Measurements from ENCODE around the gene SLC1A1.
"Not testable (repeated sequence)": the region's sequence is repeated elsewhere in the genome, so short reads cannot be mapped to it uniquely, and the experiment has no call there.

Gene SLC1A1

DNA sequence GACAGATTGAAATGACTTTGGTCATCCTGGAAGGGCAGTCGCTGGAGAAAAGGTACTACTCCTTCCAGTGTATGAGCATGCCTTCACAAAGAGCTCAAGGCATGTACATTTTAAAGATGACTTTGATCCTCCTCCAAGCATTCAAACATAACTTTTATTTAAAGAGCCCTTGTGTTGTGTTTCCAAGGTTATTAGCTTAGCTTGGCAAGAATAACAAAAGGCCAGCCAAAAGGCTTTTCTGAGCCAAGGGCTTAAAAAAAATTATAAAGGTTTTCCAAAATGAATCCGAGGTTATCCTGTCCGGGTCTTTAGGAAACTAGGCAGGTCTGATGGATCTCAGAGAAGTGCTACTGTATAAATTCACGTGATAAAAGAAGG lies 100.8 kb downstream of the SLC1A1 start:
- no peak overlapping the region for H3K4me3 ChIP-seq (ENCODE audit: low read length)
- H3K9ac ChIP-seq (ENCODE audit: low read length) = no peak overlapping the region
- H3K27ac ChIP-seq (ENCODE audit: low read depth, low read length) = peak overlapping the region; percentile 78
- no peaks in the 10 kb centered on the region for H3K36me3 ChIP-seq (ENCODE audit: control insufficient read depth, insufficient read depth, low read length)
- H3K4me1 ChIP-seq (ENCODE audit: control insufficient read depth, insufficient read depth, low read length) = peaks cover 26% of the 10 kb centered on the region
- no peaks in the 10 kb centered on the region for H3K27me3 ChIP-seq (ENCODE audit: control insufficient read depth, insufficient read depth, low read length)

DNA sequence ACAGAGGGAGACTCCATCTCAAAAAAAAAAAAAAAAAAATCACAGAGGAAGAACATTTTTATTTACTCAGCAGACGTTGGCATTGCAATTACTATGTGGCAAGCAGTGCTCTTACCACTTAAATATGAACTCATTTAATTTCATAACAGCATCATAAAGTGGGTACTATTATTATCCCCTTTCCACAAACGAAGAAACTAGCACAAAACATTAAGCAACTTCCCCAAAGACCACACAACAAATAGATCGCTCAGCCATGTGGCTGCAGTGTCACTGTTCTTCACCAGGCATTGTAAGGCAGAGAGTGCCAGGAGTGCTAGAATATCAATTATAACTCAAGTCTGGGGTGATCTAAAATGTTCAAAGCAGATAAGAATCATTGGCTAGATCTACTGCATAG lies 102.0 kb downstream of the SLC1A1 start:
- no peak overlapping the region for H3K9ac ChIP-seq (ENCODE audit: low read length)
- H3K4me1 ChIP-seq (ENCODE audit: control insufficient read depth, insufficient read depth, low read length) = peaks cover 30% of the 10 kb centered on the region
- H3K4me3 ChIP-seq (ENCODE audit: low read length) = no peak overlapping the region
- no peak overlapping the region for H3K27ac ChIP-seq (ENCODE audit: low read depth, low read length)
- H3K27me3 ChIP-seq (ENCODE audit: control insufficient read depth, insufficient read depth, low read length) = no peaks in the 10 kb centered on the region
- no peaks in the 10 kb centered on the region for H3K36me3 ChIP-seq (ENCODE audit: control insufficient read depth, insufficient read depth, low read length)

DNA sequence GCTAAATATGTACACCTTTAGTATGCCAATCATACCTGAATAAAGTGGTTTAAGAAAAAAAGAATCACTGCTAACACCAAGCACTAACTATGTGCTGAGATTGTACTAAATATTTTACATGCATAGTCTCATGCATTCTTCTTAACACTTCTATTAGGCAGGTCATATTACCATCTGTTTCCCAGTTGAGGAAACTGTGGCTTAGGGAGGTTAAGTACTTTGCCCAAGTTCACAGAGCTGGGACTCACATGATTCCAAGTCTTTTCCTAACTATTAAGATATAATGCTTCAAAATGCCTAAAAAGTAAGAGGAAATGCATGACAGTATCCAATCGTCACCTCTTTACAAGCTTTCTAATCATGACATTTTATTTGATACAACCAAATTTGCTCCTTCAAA lies 102.6 kb downstream of the SLC1A1 start:
- Histone ChIP-seq H3K27me3 (ENCODE audit: control insufficient read depth, insufficient read depth, low read length) (no peaks in the 10 kb centered on the region), H3K4me1 (ENCODE audit: control insufficient read depth, insufficient read depth, low read length) (peaks cover 31% of the 10 kb centered on the region), H3K27ac (ENCODE audit: low read depth, low read length) (no peak overlapping the region), H3K9ac (ENCODE audit: low read length) (no peak overlapping the region), H3K36me3 (ENCODE audit: control insufficient read depth, insufficient read depth, low read length) (no peaks in the 10 kb centered on the region), H3K4me3 (ENCODE audit: low read length) (no peak overlapping the region)

DNA sequence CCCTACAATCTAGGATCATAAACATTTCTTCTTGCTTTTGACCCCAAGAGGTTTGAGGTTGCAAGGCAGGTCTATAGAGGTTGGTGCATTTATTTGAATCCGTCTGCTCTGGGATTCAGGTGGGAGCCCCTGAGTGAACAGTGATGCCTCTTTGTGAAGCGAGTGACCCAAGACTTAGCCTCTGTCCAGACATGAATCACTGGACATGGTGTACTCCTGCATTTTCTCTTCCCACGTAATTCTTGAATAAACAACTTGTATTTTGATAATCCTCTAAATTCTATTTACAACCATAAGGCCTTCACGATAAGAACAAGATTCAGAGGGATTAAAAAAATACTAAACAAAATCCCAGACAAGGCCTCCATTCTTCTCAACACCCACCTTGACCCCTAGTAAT lies 104.3 kb downstream of the SLC1A1 start:
- Histone ChIP-seq H3K4me1 (ENCODE audit: control insufficient read depth, insufficient read depth, low read length) (peaks cover 23% of the 10 kb centered on the region), H3K36me3 (ENCODE audit: control insufficient read depth, insufficient read depth, low read length) (no peaks in the 10 kb centered on the region), H3K9ac (ENCODE audit: low read length) (no peak overlapping the region), H3K27ac (ENCODE audit: low read depth, low read length) (no peak overlapping the region), H3K4me3 (ENCODE audit: low read length) (no peak overlapping the region), H3K27me3 (ENCODE audit: control insufficient read depth, insufficient read depth, low read length) (no peaks in the 10 kb centered on the region)

DNA sequence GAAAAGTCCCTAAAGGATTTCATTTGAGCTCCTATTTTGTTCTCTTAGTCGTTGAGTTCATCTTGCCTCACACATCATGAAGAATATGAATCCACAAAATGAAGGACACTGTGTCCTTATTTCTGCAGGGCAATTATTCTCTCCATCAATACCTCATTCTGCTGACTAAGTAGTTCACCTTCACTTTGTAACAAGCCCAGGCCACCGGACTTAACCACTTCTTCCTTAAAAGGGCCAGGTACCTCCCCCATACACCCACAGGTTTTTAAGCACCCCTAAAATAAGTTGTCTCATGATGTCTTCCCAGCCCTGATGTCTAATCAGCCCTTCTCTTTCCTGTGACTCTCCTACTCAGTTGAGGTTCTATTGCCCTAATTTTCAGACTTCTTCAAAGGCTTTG lies 104.7 kb downstream of the SLC1A1 start:
- H3K27ac ChIP-seq (ENCODE audit: low read depth, low read length) = no peak overlapping the region
- H3K27me3 ChIP-seq (ENCODE audit: control insufficient read depth, insufficient read depth, low read length) = no peaks in the 10 kb centered on the region

DNA sequence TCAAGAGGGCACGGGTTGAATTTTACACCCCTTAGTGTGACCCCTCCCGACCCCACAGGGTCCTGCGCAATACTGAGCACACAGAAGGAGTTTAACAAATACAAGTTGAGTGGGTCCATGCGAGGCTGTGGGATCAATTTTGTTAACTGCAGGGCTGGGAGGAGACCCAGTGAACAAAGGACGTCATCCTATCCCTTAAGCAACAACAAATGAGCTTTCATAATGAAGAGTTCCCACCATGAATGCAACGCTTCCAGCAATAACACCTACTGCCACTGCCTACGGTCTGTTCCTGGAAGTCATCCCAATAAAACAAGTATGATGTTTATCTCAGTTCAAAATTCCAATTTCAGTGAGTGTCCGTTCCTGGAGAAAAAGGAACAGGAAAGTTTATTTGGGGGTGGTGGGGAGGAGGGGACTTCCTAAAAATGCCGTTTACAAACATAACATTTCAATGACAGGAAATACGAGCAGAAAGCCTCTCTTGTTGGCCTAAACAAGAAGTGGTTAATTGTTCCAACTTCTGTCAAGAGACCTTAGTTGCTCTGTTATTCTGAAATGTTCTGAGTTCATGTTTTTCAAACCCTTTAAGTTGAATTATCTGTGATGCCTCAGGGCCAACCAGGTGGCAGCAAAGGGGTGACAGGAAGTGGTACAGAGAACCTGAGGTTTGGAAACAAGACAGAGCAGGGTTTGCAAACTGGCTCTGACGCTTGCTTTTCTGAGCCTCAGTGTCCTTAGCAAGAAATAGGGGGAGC lies 106.1 kb downstream of the SLC1A1 start:
- Histone ChIP-seq H3K9ac (ENCODE audit: low read length) (no peak overlapping the region), H3K27ac (ENCODE audit: low read depth, low read length) (peak overlapping the region; percentile 51), H3K27me3 (ENCODE audit: control insufficient read depth, insufficient read depth, low read length) (no peaks in the 10 kb centered on the region), H3K4me1 (ENCODE audit: control insufficient read depth, insufficient read depth, low read length) (peaks cover 15% of the 10 kb centered on the region), H3K4me3 (ENCODE audit: low read length) (no peak overlapping the region), H3K36me3 (ENCODE audit: control insufficient read depth, insufficient read depth, low read length) (no peaks in the 10 kb centered on the region)

More for the DNA sequence above, 104.7 kb downstream of the SLC1A1 start:
- peaks cover 23% of the 10 kb centered on the region for H3K4me1 ChIP-seq (ENCODE audit: control insufficient read depth, insufficient read depth, low read length)
- H3K4me3 ChIP-seq (ENCODE audit: low read length) = no peak overlapping the region
- H3K9ac ChIP-seq (ENCODE audit: low read length) = no peak overlapping the region
- H3K36me3 ChIP-seq (ENCODE audit: control insufficient read depth, insufficient read depth, low read length) = no peaks in the 10 kb centered on the region

DNA sequence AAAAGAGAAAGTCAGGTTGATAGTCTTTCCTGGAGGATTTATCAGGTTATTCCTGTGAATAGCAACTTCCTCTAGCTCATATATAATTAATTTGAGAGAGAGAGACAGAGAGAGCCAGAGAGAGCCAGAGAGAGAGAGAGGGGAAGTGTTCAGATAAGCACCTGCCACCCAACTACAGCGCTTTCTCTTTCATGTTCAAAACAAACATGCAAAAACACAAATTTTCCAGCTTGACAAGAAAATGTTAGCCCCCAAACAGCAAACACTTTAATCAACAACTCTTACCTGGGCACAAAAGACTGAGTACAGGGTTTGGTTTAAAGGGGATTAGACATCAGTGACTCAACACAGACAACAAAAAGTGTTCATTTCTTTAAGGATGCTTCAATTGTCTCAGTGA lies 110.1 kb downstream of the SLC1A1 start:
- no peaks in the 10 kb centered on the region for H3K36me3 ChIP-seq (ENCODE audit: control insufficient read depth, insufficient read depth, low read length)
- no peak overlapping the region for H3K4me3 ChIP-seq (ENCODE audit: low read length)
- no peak overlapping the region for H3K9ac ChIP-seq (ENCODE audit: low read length)
- H3K27ac ChIP-seq (ENCODE audit: low read depth, low read length) = no peak overlapping the region
- no peaks in the 10 kb centered on the region for H3K27me3 ChIP-seq (ENCODE audit: control insufficient read depth, insufficient read depth, low read length)
- peaks cover 11% of the 10 kb centered on the region for H3K4me1 ChIP-seq (ENCODE audit: control insufficient read depth, insufficient read depth, low read length)

DNA sequence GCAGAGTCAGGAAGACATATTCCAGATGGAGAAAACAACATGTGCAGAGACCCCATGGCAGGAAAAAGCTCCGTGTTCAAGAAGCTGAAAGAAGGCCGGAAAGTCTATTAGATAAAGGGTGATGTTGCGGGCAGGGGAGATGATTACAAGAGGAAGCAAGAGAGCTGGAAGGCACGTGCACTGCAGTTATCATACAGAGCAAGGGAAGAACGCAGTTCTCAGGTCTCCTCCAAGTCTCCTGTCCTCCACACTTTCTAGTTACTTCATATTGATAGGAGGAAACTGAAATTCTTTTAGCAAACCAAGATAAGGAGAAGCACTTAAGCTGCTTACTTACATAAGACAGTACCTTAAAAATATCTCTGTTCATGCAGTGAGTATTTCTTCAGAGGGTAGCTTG lies 113.6 kb downstream of the SLC1A1 start:
- H3K36me3 ChIP-seq (ENCODE audit: control insufficient read depth, insufficient read depth, low read length) = no peaks in the 10 kb centered on the region
- no peak overlapping the region for H3K4me3 ChIP-seq (ENCODE audit: low read length)
- H3K9ac ChIP-seq (ENCODE audit: low read length) = no peak overlapping the region
- H3K27ac ChIP-seq (ENCODE audit: low read depth, low read length) = no peak overlapping the region
- no peaks in the 10 kb centered on the region for H3K4me1 ChIP-seq (ENCODE audit: control insufficient read depth, insufficient read depth, low read length)
- H3K27me3 ChIP-seq (ENCODE audit: control insufficient read depth, insufficient read depth, low read length) = no peaks in the 10 kb centered on the region

DNA sequence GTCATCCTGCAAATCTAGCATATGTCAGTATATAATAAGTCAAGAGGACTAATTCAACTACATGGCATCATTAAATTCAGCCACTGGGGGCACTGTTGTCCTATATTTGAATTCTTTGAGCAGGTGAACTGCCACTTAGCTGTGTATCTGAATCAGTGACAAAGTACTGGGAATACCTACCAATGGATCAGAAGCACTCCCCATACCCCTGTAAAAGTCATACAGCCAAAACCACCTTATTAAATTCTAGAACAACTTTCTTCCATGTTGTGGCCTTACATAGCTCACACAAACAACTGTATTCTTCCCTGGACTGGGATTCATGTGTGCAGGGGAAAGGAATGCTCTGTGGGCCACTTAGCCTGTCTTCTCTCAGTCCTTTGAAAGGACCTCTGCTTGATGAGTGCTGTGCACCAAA lies 114.4 kb downstream of the SLC1A1 start:
- H3K4me3 ChIP-seq (ENCODE audit: low read length) = no peak overlapping the region
- no peaks in the 10 kb centered on the region for H3K4me1 ChIP-seq (ENCODE audit: control insufficient read depth, insufficient read depth, low read length)
- H3K27me3 ChIP-seq (ENCODE audit: control insufficient read depth, insufficient read depth, low read length) = no peaks in the 10 kb centered on the region
- no peak overlapping the region for H3K9ac ChIP-seq (ENCODE audit: low read length)
- no peaks in the 10 kb centered on the region for H3K36me3 ChIP-seq (ENCODE audit: control insufficient read depth, insufficient read depth, low read length)
- H3K27ac ChIP-seq (ENCODE audit: low read depth, low read length) = no peak overlapping the region

DNA sequence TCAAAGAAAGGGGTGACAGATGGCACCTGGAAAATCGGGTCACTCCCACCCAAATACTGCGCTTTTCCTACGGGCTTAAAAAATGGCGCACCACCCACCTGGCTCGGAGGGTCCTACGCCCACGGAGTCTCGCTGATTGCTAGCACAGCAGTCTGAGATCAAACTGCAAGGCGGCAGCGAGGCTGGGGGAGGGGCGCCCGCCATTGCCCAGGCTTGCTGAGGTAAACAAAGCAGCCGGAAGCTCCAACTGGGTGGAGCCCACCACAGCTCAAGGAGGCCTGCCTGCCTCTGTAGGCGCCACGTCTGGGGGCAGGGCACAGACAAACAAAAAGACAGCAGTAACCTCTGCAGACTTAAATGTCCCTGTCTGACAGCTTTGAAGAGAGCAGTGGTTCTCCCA lies 115.8 kb downstream of the SLC1A1 start:
- H3K27me3 ChIP-seq (ENCODE audit: control insufficient read depth, insufficient read depth, low read length); H3K9ac ChIP-seq (ENCODE audit: low read length); H3K27ac ChIP-seq (ENCODE audit: low read depth, low read length); H3K4me1 ChIP-seq (ENCODE audit: control insufficient read depth, insufficient read depth, low read length); H3K4me3 ChIP-seq (ENCODE audit: low read length); H3K36me3 ChIP-seq (ENCODE audit: control insufficient read depth, insufficient read depth, low read length): not testable (repeated sequence)

DNA sequence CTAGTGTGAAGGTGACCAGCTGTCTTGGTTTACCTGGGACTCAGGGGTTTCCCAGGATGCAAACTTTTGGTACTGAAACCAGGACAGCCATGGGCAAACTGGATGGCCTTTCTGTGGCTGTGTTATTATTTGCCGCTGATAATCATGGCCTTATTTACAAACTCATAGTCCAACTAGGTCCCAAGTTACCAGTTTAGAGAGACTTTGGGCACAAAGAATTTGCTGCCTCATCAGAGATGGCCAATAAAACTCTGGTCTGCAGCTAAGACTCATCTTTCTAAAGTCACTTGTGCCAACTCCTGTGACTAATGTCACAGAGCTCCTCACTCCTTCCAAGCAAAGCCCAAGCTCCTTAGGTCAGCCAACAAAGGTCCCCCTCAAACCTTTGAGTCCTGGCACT lies 124.4 kb downstream of the SLC1A1 start:
- no peaks in the 10 kb centered on the region for H3K4me1 ChIP-seq (ENCODE audit: control insufficient read depth, insufficient read depth, low read length)
- H3K4me3 ChIP-seq (ENCODE audit: low read length) = no peak overlapping the region
- H3K27ac ChIP-seq (ENCODE audit: low read depth, low read length) = no peak overlapping the region
- no peak overlapping the region for H3K9ac ChIP-seq (ENCODE audit: low read length)
- no peaks in the 10 kb centered on the region for H3K36me3 ChIP-seq (ENCODE audit: control insufficient read depth, insufficient read depth, low read length)
- H3K27me3 ChIP-seq (ENCODE audit: control insufficient read depth, insufficient read depth, low read length) = no peaks in the 10 kb centered on the region

DNA sequence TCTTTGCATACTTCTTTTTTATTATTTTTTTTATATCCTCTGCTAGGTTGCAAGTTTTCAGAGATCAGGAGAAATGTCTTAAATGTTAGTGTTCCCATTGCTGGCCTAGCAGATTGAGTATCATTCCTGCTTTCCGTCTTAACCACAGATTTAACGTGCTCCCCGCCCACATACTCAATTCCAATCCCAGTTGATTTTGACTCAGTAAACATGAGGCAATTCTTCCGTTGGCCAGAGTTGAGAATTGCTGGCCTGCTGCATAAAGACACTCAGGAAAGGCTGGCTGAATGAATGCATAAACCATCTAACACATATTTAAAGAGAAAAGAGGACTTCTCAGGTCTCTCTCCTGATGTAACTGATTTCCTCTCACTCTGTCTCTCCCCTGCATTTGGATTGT lies 125.0 kb downstream of the SLC1A1 start:
- no peaks in the 10 kb centered on the region for H3K4me1 ChIP-seq (ENCODE audit: control insufficient read depth, insufficient read depth, low read length)
- H3K27me3 ChIP-seq (ENCODE audit: control insufficient read depth, insufficient read depth, low read length) = no peaks in the 10 kb centered on the region
- H3K36me3 ChIP-seq (ENCODE audit: control insufficient read depth, insufficient read depth, low read length) = no peaks in the 10 kb centered on the region
- no peak overlapping the region for H3K9ac ChIP-seq (ENCODE audit: low read length)
- no peak overlapping the region for H3K27ac ChIP-seq (ENCODE audit: low read depth, low read length)
- H3K4me3 ChIP-seq (ENCODE audit: low read length) = no peak overlapping the region

DNA sequence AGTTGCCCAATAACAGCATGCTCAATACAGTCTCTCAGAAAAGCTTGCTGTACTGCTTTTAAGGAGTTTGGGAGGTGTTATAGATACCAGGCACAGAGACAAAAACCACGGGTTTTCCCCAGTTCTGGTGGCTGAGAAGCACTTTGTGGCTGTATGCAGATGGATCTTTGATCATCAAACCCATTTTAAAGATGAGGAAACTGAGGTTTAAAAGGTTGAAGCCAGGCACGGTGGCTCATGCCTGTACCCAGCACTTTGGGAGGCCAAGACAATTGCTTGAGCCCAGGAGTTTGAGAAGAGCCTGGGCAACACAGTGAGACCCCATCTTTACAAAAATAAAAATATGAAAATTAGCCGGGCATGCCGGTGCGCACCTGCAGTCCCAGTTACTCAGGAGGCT lies 125.5 kb downstream of the SLC1A1 start:
- no peak overlapping the region for H3K9ac ChIP-seq (ENCODE audit: low read length)
- H3K4me1 ChIP-seq (ENCODE audit: control insufficient read depth, insufficient read depth, low read length) = no peaks in the 10 kb centered on the region

More for the DNA sequence above, 125.5 kb downstream of the SLC1A1 start:
- Histone ChIP-seq H3K36me3 (ENCODE audit: control insufficient read depth, insufficient read depth, low read length) (no peaks in the 10 kb centered on the region), H3K4me3 (ENCODE audit: low read length) (no peak overlapping the region), H3K27me3 (ENCODE audit: control insufficient read depth, insufficient read depth, low read length) (no peaks in the 10 kb centered on the region), H3K27ac (ENCODE audit: low read depth, low read length) (no peak overlapping the region)

All from rectal smooth muscle tissue (tissue), 1 donor.